HepG2 (cell line): ENCODE data around the gene PANK4. TPM values are rescaled to one million over a fixed set of nuclear protein-coding genes. Genes with fewer than 3 reads are reported as not detected.

Experiments
- BATF2 ChIP-seq: sonication (generic); formaldehyde crosslinking; IDR thresholded peaks from 2 replicates; pipeline ENCODE4 v1.8.0; 2022; ENCODE audit warnings: mild to moderate bottlenecking, missing genetic modification reagents, moderate library complexity
- CBFB ChIP-seq: sonication (generic); formaldehyde crosslinking; IDR thresholded peaks from 2 replicates; pipeline ENCODE4 v1.4.0; 2020; ENCODE audit warnings: missing genetic modification reagents
- HOMEZ ChIP-seq: IDR thresholded peaks from 2 replicates; pipeline ENCODE4 v1.6.1; 2016; ENCODE audit warnings: low read depth
- KLF15 ChIP-seq: sonication (generic); formaldehyde crosslinking; IDR thresholded peaks from 2 replicates; pipeline ENCODE4 v1.8.1; 2023; ENCODE audit warnings: borderline replicate concordance, mild to moderate bottlenecking, inconsistent platforms, missing genetic modification reagents, mixed read lengths
- MIER3 ChIP-seq: IDR thresholded peaks from 2 replicates; pipeline ENCODE4 v1.6.1; 2016; ENCODE audit warnings: missing compliant biosample characterization, borderline replicate concordance
- MLLT10 ChIP-seq: sonication (generic); formaldehyde crosslinking; IDR thresholded peaks from 2 replicates; pipeline ENCODE4 v1.4.0; 2020; ENCODE audit warnings: missing genetic modification reagents
- MTF1 ChIP-seq: sonication (generic); formaldehyde crosslinking; IDR thresholded peaks from 2 replicates; pipeline ENCODE4 v1.5.0; 2020; ENCODE audit warnings: missing genetic modification reagents
- MYNN ChIP-seq: sonication (generic); formaldehyde crosslinking; IDR thresholded peaks from 2 replicates; pipeline ENCODE4 v1.4.0; 2020; ENCODE audit warnings: mild to moderate bottlenecking, low read depth, missing genetic modification reagents
- NFRKB ChIP-seq: fragments of 450-650 bp; IDR thresholded peaks from 2 replicates; pipeline ENCODE4 v1.6.1; 2017
- NR2F1 ChIP-seq, 2 experiments: fragments of 450-650 bp in 1 of 2; formaldehyde crosslinking in 1 of 2; IDR thresholded peaks; 2 replicates each; pipeline versions ENCODE4 v1.5.0 to v1.6.1; 2016 to 2020; ENCODE audit warnings: mild to moderate bottlenecking in 1 of 2, missing compliant biosample characterization in 1 of 2, missing genetic modification reagents in 1 of 2, moderate library complexity in 1 of 2
- PAX8 ChIP-seq: sonication (generic); formaldehyde crosslinking; IDR thresholded peaks from 2 replicates; pipeline ENCODE4 v1.8.0; 2022; ENCODE audit warnings: mild to moderate bottlenecking, missing genetic modification reagents, borderline replicate concordance
- TFE3 ChIP-seq: IDR thresholded peaks from 2 replicates; pipeline ENCODE4 v1.6.1; 2016
- ZFP41 ChIP-seq: sonication (generic); formaldehyde crosslinking; IDR thresholded peaks from 2 replicates; pipeline ENCODE4 v1.4.0; 2020; ENCODE audit warnings: mild to moderate bottlenecking, missing genetic modification reagents, borderline replicate concordance
- ZKSCAN5 ChIP-seq: sonication (generic); formaldehyde crosslinking; IDR thresholded peaks from 2 replicates; pipeline ENCODE4 v1.5.1; 2020; ENCODE audit warnings: mild to moderate bottlenecking, missing genetic modification reagents
- ZNF12 ChIP-seq: sonication (generic); formaldehyde crosslinking; IDR thresholded peaks from 2 replicates; pipeline ENCODE4 v1.5.0; 2020; ENCODE audit warnings: missing genetic modification reagents
- ZNF251 ChIP-seq: sonication (generic); formaldehyde crosslinking; IDR thresholded peaks from 2 replicates; pipeline ENCODE4 v1.9.0; 2021; ENCODE audit warnings: mild to moderate bottlenecking, missing genetic modification reagents
- ZNF326 ChIP-seq: sonication (generic); formaldehyde crosslinking; IDR thresholded peaks from 2 replicates; pipeline ENCODE4 v1.4.0; 2020; ENCODE audit warnings: missing genetic modification reagents, borderline replicate concordance
- ZNF432 ChIP-seq: sonication (generic); formaldehyde crosslinking; IDR thresholded peaks from 2 replicates; pipeline ENCODE4 v1.5.0; 2020; ENCODE audit warnings: missing genetic modification reagents, mild to moderate bottlenecking, borderline replicate concordance
- ZNF598 ChIP-seq: sonication (generic); formaldehyde crosslinking; IDR thresholded peaks from 2 replicates; pipeline ENCODE4 v1.5.1; 2020; ENCODE audit warnings: mild to moderate bottlenecking, missing genetic modification reagents, borderline replicate concordance
- polyA plus RNA-seq, 8 experiments: library from polyadenylated mRNA; depleted of rRNA in 3 of 8; stranded (reverse) in 7 of 8; unstranded in 1 of 8; fragments of >200 nt; fragmentation: Illumina TruSeq in 4 of 8; extraction: Trizol in 4 of 8; gene quantifications; 2 replicates each; pipeline versions ENCODE4 v1.2.1 to v1.2.3, GENCODE V29; 2011 to 2016; ENCODE audit warnings: low read depth in 4 of 8, missing spikeins in 1 of 8, mixed read lengths in 1 of 8; ENCODE audit not compliant: insufficient read depth in 1 of 8
- total RNA-seq, 5 experiments: library from RNA; depleted of rRNA; stranded (reverse); fragments of >200 nt; fragmentation: Illumina TruSeq; extraction: Trizol; gene quantifications; 2 replicates each; pipeline ENCODE4 v1.2.3, GENCODE V29; 2016; ENCODE audit warnings: low read depth in 1 of 5
- TF ChIP-seq, protein P1 (sequence below): sonication (generic); formaldehyde crosslinking; IDR thresholded peaks from 2 replicates; pipeline ENCODE4 v1.4.0; 2020; ENCODE audit warnings: mild to moderate bottlenecking, low read depth, missing genetic modification reagents
- TF ChIP-seq, protein P2 (sequence below): sonication (generic); formaldehyde crosslinking; IDR thresholded peaks from 2 replicates; pipeline ENCODE4 v1.4.0; 2020; ENCODE audit warnings: mild to moderate bottlenecking, missing genetic modification reagents
- TF ChIP-seq, protein P3 (sequence below): IDR thresholded peaks from 2 replicates; pipeline ENCODE4 v1.6.1; 2016; ENCODE audit warnings: mild to moderate bottlenecking

PANK4 gene
- total and polyA plus RNA-seq, 2 of the 13 experiments (the other 11 are each of a cell fraction or from before 2014, with no cell fraction given) = 17.4 to 19.3 TPM

GRCh38 chr1:2548068-2548589 is 21.7 kb upstream of the PANK4 start (continued):
- TF ChIP-seq PAX8 (CRISPR knock-in tag) (no peak), NFRKB (no peak), MTF1 (CRISPR knock-in tag) (no peak), ZNF432 (CRISPR knock-in tag) (no peak), ZKSCAN5 (no peak), ZFP41 (CRISPR knock-in tag) (no peak), ZNF598 (CRISPR knock-in tag) (no peak), MLLT10 (CRISPR knock-in tag) (no peak), NR2F1 (CRISPR knock-in tag; IDR thresholded peaks at IDR 0.05) (no peak), KLF15 (CRISPR knock-in tag) (no peak), ZNF12 (CRISPR knock-in tag) (no peak), TFE3 (no peak), ZNF251 (CRISPR knock-in tag) (no peak), BATF2 (no peak), MIER3 (no peak), MYNN (CRISPR knock-in tag) (no peak), CBFB (CRISPR knock-in tag) (no peak; the same call in 1 of the 2 replicates), ZNF326 (CRISPR knock-in tag) (no peak), HOMEZ (no peak)
- TF ChIP-seq, protein P1, sequence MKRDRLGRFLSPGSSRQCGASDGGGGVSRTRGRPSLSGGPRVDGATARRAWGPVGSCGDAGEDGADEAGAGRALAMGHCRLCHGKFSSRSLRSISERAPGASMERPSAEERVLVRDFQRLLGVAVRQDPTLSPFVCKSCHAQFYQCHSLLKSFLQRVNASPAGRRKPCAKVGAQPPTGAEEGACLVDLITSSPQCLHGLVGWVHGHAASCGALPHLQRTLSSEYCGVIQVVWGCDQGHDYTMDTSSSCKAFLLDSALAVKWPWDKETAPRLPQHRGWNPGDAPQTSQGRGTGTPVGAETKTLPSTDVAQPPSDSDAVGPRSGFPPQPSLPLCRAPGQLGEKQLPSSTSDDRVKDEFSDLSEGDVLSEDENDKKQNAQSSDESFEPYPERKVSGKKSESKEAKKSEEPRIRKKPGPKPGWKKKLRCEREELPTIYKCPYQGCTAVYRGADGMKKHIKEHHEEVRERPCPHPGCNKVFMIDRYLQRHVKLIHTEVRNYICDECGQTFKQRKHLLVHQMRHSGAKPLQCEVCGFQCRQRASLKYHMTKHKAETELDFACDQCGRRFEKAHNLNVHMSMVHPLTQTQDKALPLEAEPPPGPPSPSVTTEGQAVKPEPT (CRISPR knock-in tag) = no peak
- TF ChIP-seq, protein P2, sequence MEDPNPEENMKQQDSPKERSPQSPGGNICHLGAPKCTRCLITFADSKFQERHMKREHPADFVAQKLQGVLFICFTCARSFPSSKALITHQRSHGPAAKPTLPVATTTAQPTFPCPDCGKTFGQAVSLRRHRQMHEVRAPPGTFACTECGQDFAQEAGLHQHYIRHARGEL (CRISPR knock-in tag) = peak; percentile 14; the same call in 1 of the 2 replicates
- TF ChIP-seq, protein P3, sequence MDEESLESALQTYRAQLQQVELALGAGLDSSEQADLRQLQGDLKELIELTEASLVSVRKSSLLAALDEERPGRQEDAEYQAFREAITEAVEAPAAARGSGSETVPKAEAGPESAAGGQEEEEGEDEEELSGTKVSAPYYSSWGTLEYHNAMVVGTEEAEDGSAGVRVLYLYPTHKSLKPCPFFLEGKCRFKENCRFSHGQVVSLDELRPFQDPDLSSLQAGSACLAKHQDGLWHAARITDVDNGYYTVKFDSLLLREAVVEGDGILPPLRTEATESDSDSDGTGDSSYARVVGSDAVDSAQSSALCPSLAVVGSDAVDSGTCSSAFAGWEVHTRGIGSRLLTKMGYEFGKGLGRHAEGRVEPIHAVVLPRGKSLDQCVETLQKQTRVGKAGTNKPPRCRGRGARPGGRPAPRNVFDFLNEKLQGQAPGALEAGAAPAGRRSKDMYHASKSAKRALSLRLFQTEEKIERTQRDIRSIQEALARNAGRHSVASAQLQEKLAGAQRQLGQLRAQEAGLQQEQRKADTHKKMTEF = no peak
